ENCODE results near the gene EI24.
"Not testable (repeated sequence)": the region's sequence is repeated elsewhere in the genome, so short reads cannot be mapped to it uniquely, and the experiment has no call there.

Gene EI24

GRCh38 chr11:125554038-125554437 is 15.2 kb upstream of the EI24 start:
- Histone ChIP-seq H3K9me3 (ENCODE audit: control insufficient read depth, low read length) (peaks cover 31% of the 10 kb centered on the region), H3K9ac (ENCODE audit: low read length) (no peak overlapping the region), H3K36me3 (ENCODE audit: control insufficient read depth, insufficient read depth, low read length, severe bottlenecking) (no peaks in the 10 kb centered on the region), H3K4me1 (ENCODE audit: control insufficient read depth, insufficient read depth, low read length) (no peaks in the 10 kb centered on the region), H3K4me3 (ENCODE audit: low read length) (no peak overlapping the region), H3K27me3 (replicated peaks; ENCODE audit: control insufficient read depth, insufficient read depth, low read length) (no peaks in the 10 kb centered on the region)
- no peak for DNase-seq (ENCODE audit: low read depth)

GRCh38 chr11:125559888-125560287 is 9.4 kb upstream of the EI24 start:
- H3K9ac ChIP-seq (ENCODE audit: low read length), result no peak overlapping the region

GRCh38 chr11:125561924-125562323 is 7.4 kb upstream of the EI24 start:
- Histone ChIP-seq H3K36me3 (ENCODE audit: control insufficient read depth, insufficient read depth, low read length, severe bottlenecking) (no peaks in the 10 kb centered on the region), H3K27me3 (replicated peaks; ENCODE audit: control insufficient read depth, insufficient read depth, low read length) (no peaks in the 10 kb centered on the region), H3K9me3 (ENCODE audit: control insufficient read depth, low read length) (no peaks in the 10 kb centered on the region), H3K4me1 (ENCODE audit: control insufficient read depth, insufficient read depth, low read length) (no peaks in the 10 kb centered on the region), H3K4me3 (ENCODE audit: low read length) (no peak overlapping the region), H3K9ac (ENCODE audit: low read length) (no peak overlapping the region)
- no peak for DNase-seq (ENCODE audit: low read depth)

More at GRCh38 chr11:125559888-125560287, 9.4 kb upstream of the EI24 start:
- H3K27me3 ChIP-seq (replicated peaks; ENCODE audit: control insufficient read depth, insufficient read depth, low read length), result no peaks in the 10 kb centered on the region
- no peak overlapping the region for H3K4me3 ChIP-seq (ENCODE audit: low read length)
- H3K9me3 ChIP-seq (ENCODE audit: control insufficient read depth, low read length), result no peaks in the 10 kb centered on the region
- no peak for DNase-seq (ENCODE audit: low read depth)
- no peaks in the 10 kb centered on the region for H3K4me1 ChIP-seq (ENCODE audit: control insufficient read depth, insufficient read depth, low read length)
- no peaks in the 10 kb centered on the region for H3K36me3 ChIP-seq (ENCODE audit: control insufficient read depth, insufficient read depth, low read length, severe bottlenecking)

GRCh38 chr11:125562430-125562829 is 6.8 kb upstream of the EI24 start:
- H3K4me1 ChIP-seq (ENCODE audit: control insufficient read depth, insufficient read depth, low read length), result no peaks in the 10 kb centered on the region
- no peak overlapping the region for H3K4me3 ChIP-seq (ENCODE audit: low read length)
- H3K36me3 ChIP-seq (ENCODE audit: control insufficient read depth, insufficient read depth, low read length, severe bottlenecking), result no peaks in the 10 kb centered on the region
- DNase-seq (ENCODE audit: low read depth), result no peak
- no peaks in the 10 kb centered on the region for H3K9me3 ChIP-seq (ENCODE audit: control insufficient read depth, low read length)
- no peaks in the 10 kb centered on the region for H3K27me3 ChIP-seq (replicated peaks; ENCODE audit: control insufficient read depth, insufficient read depth, low read length)
- H3K9ac ChIP-seq (ENCODE audit: low read length), result no peak overlapping the region

GRCh38 chr11:125564357-125564756 is 4.9 kb upstream of the EI24 start:
- no peak for DNase-seq (ENCODE audit: low read depth)

GRCh38 chr11:125566235-125566634 is 3.0 kb upstream of the EI24 start:
- H3K4me1 ChIP-seq (ENCODE audit: control insufficient read depth, insufficient read depth, low read length), result peaks cover 12% of the 10 kb centered on the region
- H3K27me3 ChIP-seq (replicated peaks; ENCODE audit: control insufficient read depth, insufficient read depth, low read length), result no peaks in the 10 kb centered on the region
- no peaks in the 10 kb centered on the region for H3K36me3 ChIP-seq (ENCODE audit: control insufficient read depth, insufficient read depth, low read length, severe bottlenecking)
- DNase-seq (ENCODE audit: low read depth), result no peak
- no peak overlapping the region for H3K4me3 ChIP-seq (ENCODE audit: low read length)
- no peak overlapping the region for H3K9ac ChIP-seq (ENCODE audit: low read length)
- no peaks in the 10 kb centered on the region for H3K9me3 ChIP-seq (ENCODE audit: control insufficient read depth, low read length)

More at GRCh38 chr11:125564357-125564756, 4.9 kb upstream of the EI24 start:
- H3K9ac ChIP-seq (ENCODE audit: low read length), result no peak overlapping the region
- no peaks in the 10 kb centered on the region for H3K9me3 ChIP-seq (ENCODE audit: control insufficient read depth, low read length)
- no peak overlapping the region for H3K4me3 ChIP-seq (ENCODE audit: low read length)
- H3K27me3 ChIP-seq (replicated peaks; ENCODE audit: control insufficient read depth, insufficient read depth, low read length), result no peaks in the 10 kb centered on the region
- no peaks in the 10 kb centered on the region for H3K4me1 ChIP-seq (ENCODE audit: control insufficient read depth, insufficient read depth, low read length)
- no peaks in the 10 kb centered on the region for H3K36me3 ChIP-seq (ENCODE audit: control insufficient read depth, insufficient read depth, low read length, severe bottlenecking)

GRCh38 chr11:125569915-125570621 is 791 bp downstream of the EI24 start:
- Histone ChIP-seq H3K4me3 (ENCODE audit: low read length) (peak overlapping the region; percentile 98), H3K27me3 (replicated peaks; ENCODE audit: control insufficient read depth, insufficient read depth, low read length) (no peaks in the 10 kb centered on the region), H3K36me3 (ENCODE audit: control insufficient read depth, insufficient read depth, low read length, severe bottlenecking) (peaks cover 28% of the 10 kb centered on the region), H3K9ac (ENCODE audit: low read length) (peak overlapping the region; percentile 98), H3K4me1 (ENCODE audit: control insufficient read depth, insufficient read depth, low read length) (peaks cover 20% of the 10 kb centered on the region), H3K9me3 (ENCODE audit: control insufficient read depth, low read length) (no peaks in the 10 kb centered on the region)
- DNase-seq (ENCODE audit: low read depth), result peak; percentile 19

- Histone ChIP-seq H3K27me3 (replicated peaks; ENCODE audit: control insufficient read depth, insufficient read depth, low read length) (no peaks in the 10 kb centered on the region), H3K4me1 (ENCODE audit: control insufficient read depth, insufficient read depth, low read length) (peaks cover 20% of the 10 kb centered on the region), H3K4me3 (ENCODE audit: low read length) (peak overlapping the region; percentile 98), H3K9ac (ENCODE audit: low read length) (peak overlapping the region; percentile 98), H3K9me3 (ENCODE audit: control insufficient read depth, low read length) (no peaks in the 10 kb centered on the region), H3K36me3 (ENCODE audit: control insufficient read depth, insufficient read depth, low read length, severe bottlenecking) (peaks cover 37% of the 10 kb centered on the region)
- DNase-seq (ENCODE audit: low read depth), result no peak
Measured at GRCh38 chr11:125570952-125571351, 1.7 kb downstream of the EI24 start.

GRCh38 chr11:125572916-125573315 is 3.6 kb downstream of the EI24 start:
- peaks cover 56% of the 10 kb centered on the region for H3K36me3 ChIP-seq (ENCODE audit: control insufficient read depth, insufficient read depth, low read length, severe bottlenecking)
- no peaks in the 10 kb centered on the region for H3K9me3 ChIP-seq (ENCODE audit: control insufficient read depth, low read length)
- H3K27me3 ChIP-seq (replicated peaks; ENCODE audit: control insufficient read depth, insufficient read depth, low read length), result no peaks in the 10 kb centered on the region
- H3K4me3 ChIP-seq (ENCODE audit: low read length), result no peak overlapping the region
- peaks cover 20% of the 10 kb centered on the region for H3K4me1 ChIP-seq (ENCODE audit: control insufficient read depth, insufficient read depth, low read length)
- DNase-seq (ENCODE audit: low read depth), result no peak
- no peak overlapping the region for H3K9ac ChIP-seq (ENCODE audit: low read length)

- H3K27me3 ChIP-seq (replicated peaks; ENCODE audit: control insufficient read depth, insufficient read depth, low read length); H3K9ac ChIP-seq (ENCODE audit: low read length); H3K9me3 ChIP-seq (ENCODE audit: control insufficient read depth, low read length); DNase-seq (ENCODE audit: low read depth); H3K4me1 ChIP-seq (ENCODE audit: control insufficient read depth, insufficient read depth, low read length); H3K4me3 ChIP-seq (ENCODE audit: low read length): not testable (repeated sequence)
- peaks cover 96% of the 10 kb centered on the region for H3K36me3 ChIP-seq (ENCODE audit: control insufficient read depth, insufficient read depth, low read length, severe bottlenecking)
Measured at GRCh38 chr11:125577181-125577580, 7.9 kb downstream of the EI24 start.

GRCh38 chr11:125578783-125579182 is 9.5 kb downstream of the EI24 start:
- no peak for DNase-seq (ENCODE audit: low read depth)
- no peaks in the 10 kb centered on the region for H3K27me3 ChIP-seq (replicated peaks; ENCODE audit: control insufficient read depth, insufficient read depth, low read length)
- H3K4me1 ChIP-seq (ENCODE audit: control insufficient read depth, insufficient read depth, low read length), result no peaks in the 10 kb centered on the region
- no peak overlapping the region for H3K4me3 ChIP-seq (ENCODE audit: low read length)
- no peak overlapping the region for H3K9ac ChIP-seq (ENCODE audit: low read length)
- no peaks in the 10 kb centered on the region for H3K9me3 ChIP-seq (ENCODE audit: control insufficient read depth, low read length)
- peaks cover 97% of the 10 kb centered on the region for H3K36me3 ChIP-seq (ENCODE audit: control insufficient read depth, insufficient read depth, low read length, severe bottlenecking)

GRCh38 chr11:125579811-125580210 is 10.5 kb downstream of the EI24 start:
- Histone ChIP-seq H3K9me3 (ENCODE audit: control insufficient read depth, low read length) (no peaks in the 10 kb centered on the region), H3K36me3 (ENCODE audit: control insufficient read depth, insufficient read depth, low read length, severe bottlenecking) (peaks cover 97% of the 10 kb centered on the region), H3K9ac (ENCODE audit: low read length) (no peak overlapping the region), H3K4me3 (ENCODE audit: low read length) (no peak overlapping the region), H3K27me3 (replicated peaks; ENCODE audit: control insufficient read depth, insufficient read depth, low read length) (no peaks in the 10 kb centered on the region), H3K4me1 (ENCODE audit: control insufficient read depth, insufficient read depth, low read length) (no peaks in the 10 kb centered on the region)
- DNase-seq (ENCODE audit: low read depth), result no peak
